ENCODE results near the gene DMBX1.

Gene DMBX1

GRCh38 chr1:46508757-46509156, 19.1 kb downstream of the DMBX1 start:
- DNase-seq = no peak

DNA sequence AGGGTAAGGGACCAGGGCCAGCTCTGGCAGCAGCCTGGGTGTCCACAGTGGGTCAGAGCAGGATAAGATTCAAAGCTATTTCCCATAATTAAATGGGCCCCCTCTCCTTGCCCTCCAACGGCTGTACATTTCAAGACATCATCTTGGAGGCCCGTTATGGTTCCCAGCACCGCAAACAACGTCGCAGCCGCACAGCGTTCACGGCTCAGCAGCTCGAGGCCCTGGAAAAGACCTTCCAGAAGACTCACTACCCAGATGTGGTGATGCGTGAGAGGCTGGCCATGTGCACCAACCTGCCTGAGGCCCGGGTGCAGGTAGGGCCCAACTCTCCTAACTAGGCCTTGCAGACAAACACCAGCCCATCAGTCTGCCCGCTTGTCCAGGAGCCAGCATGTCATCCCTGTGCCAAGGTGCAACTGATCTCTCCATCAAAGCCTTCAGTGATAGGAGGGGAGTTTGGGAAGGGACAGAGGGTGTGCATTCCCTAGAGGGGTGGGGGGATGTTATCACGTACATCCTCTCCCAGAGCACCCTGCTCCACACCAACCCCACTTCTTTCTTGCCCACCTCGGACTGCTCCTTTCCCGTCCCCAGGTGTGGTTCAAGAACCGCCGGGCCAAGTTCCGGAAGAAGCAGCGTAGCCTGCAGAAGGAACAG, 20.8 kb downstream of the DMBX1 start:
- DNase-seq = no peak

- DNase-seq = no peak
These were observed 21.3 kb downstream of the DMBX1 start for GRCh38 chr1:46510998-46511365.

GRCh38 chr1:46512135-46512791, 22.6 kb downstream of the DMBX1 start:
- no peak for DNase-seq

- no peak for DNase-seq
These were observed 23.2 kb downstream of the DMBX1 start for GRCh38 chr1:46512792-46513190.

DNA sequence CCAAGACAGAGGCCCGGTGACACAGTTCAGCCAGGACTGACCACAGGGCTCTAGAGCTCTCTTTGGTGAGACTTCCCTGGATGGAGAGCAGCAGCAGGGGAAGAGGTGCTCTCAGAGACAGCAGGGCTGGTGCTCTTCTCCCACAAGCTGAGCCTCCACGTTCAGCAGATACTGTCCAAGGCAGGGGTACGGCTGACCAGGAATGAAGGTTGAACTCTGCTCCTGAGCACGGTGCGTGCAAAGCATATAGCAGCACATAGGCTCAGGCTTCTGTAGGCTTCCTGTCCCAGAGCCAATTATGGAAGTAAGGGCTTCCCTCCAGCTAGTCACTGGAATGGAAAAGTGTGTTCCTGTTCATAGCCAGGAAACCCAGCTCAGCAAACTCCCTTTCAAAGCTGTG, 23.9 kb downstream of the DMBX1 start:
- no peak for DNase-seq

DNA sequence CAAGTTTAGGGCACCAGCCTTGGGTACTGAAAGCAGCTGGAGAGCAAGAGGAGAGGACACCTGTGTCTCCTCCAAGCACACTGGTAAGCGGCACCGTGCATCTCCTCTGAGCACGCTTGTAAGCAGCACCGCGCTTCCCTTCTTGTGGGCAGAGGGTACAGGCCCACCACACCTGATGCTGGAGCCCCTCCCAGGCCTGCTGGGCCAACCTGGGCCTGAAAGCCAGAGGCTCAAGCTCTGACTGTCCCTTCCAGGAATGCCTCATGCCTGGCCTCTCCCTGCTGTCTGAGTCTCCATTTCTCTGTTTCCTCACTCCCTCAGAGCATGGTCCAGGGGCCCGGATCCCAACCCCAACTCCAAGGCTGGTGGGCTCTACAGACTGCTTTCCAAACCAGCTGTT, 25.9 kb downstream of the DMBX1 start:
- DNase-seq = no peak

GRCh38 chr1:46516200-46516950, 26.7 kb downstream of the DMBX1 start:
- no peak for DNase-seq

- no peak for DNase-seq
These were observed 27.5 kb downstream of the DMBX1 start for GRCh38 chr1:46517010-46517600.

GRCh38 chr1:46517932-46518498, 28.4 kb downstream of the DMBX1 start:
- DNase-seq = no peak

DNA sequence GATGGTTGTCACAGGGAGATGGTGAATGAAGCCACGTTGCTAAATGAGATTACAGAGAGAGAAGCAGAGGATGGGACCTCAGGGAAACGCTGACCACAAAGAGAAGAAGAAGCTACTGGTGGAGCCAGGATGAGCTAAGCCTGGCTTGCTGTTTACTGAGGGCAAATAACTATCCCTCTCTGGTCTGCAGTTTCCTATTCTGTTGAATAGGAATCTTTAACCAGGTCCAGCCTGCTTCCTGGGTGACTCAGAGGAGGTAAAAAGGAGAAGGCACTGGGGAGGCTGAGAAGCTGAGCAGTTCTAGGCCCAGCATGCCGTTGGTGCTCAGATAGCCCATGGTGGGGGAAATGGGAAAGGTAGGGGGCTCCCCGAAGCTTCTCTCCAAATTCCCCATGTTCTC, 29.6 kb downstream of the DMBX1 start:
- DNase-seq = no peak

DNA sequence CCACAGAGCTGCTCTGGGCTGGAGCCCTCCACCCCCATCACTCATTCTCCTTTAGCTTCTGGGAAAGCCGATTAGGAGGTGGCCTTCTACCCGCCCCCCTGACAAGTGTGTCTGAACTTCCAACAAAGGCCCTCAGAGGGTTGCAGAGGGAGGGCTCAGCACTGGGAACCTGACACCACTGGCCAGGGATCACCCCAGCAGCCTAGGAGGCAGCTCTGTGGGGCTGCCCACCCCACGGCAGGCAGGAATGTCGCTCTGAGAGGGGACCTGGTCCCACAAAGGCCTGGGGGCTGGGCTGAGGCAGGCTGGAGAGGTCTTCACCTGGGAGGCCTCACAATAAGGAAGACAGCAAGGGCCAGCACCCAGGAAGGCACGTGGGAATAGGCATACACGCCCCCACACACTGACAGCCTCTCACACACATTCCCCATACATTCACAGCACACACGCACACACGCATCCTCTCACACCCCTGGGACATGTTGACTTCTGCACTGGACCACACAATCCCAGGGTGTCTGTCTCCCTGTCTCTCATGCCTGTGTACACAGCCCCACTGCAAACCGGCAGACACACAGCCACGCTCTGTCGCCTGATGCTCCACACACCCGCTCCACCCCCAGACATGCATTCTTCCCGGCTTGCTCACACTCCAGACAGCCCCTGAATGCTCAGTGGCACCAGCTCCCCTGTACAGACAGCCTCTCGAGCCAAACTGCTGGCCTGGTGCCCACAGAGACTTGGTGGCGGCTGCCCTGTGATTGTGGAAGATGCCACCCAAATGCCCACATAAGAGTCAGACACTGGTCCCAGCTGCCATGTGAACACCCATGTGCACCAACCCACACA, 30.7 kb downstream of the DMBX1 start:
- DNase-seq = no peak

DNA sequence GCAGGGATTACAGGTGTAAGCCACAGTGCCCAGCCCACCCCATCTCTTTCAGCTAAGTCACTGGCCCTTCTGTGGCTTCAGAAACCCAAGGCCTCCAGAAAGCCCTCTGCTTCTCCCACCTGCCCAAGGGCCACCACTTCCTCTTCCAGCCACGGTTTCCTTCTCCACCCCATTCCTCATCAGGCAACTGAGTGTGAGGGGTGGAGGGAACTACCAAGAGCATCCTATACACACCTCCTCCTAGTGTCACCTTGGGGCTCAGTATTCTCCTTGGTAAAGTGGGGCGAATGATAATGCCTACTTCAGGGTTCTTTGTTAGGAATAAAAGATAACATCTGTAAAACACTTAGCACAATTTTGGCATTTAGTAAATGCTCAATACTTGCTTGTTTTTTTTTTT, 31.8 kb downstream of the DMBX1 start:
- DNase-seq = no peak

DNA sequence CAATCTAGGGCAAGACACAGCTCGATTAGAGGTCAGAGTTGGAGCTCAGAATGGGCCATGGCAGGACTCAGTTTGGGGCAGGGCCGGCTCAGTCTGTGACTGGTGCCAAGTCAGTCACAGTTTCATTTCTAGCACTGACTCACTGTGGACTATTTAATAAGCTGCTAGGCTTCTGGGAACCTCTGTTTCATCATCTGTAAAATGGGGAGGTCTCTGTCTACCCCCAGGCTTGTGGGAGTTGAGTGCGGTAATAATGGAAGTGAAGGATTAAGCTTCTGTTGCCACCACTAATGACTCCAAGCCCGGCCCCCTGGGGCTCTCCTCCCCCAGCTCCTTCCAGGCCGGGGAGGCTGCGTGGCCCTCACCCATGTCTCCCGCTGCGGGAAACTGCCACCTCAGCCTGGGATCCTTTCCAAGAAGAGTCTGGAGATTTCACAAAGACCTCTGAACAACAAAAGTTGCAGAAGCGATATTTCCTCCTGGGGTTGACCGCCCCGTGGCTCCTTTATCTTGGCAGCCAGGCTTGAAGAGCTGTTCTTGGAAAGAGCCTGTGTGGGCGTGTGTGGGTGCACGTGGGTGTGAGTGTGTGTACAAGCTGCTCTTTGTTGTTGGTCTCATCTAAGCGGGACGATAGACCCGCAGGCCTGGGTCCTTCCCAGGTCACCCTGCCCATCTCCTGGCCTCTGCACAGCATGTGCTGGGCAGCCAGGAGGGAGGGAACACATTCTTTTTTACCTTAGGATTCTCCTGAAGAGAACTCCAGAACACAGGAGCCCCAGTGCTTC, 32.7 kb downstream of the DMBX1 start:
- peak; percentile 50 to 59 for DNase-seq

DNA sequence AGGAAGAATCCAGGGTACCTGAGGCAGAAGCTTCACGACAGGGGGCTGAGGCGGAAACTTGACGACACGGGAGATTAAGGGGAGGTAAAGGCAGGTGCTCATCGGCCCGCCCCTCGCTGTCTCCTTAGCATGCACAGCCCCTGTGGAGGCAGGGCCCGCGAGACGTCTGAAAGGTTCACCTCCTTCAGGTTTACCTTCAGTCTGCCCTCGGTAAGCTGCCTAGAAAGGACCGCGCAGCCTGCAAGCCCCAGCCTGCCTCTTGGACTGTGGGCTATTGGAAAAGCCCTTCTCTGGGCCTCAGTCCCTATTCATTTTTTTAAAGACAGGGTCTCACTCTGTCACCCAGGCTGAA, 33.3 kb downstream of the DMBX1 start:
- DNase-seq = no peak

- no peak for DNase-seq
These were observed 34.1 kb downstream of the DMBX1 start for GRCh38 chr1:46523496-46524353.

- DNase-seq = no peak
These were observed 35.2 kb downstream of the DMBX1 start for GRCh38 chr1:46524843-46525242.

DNA sequence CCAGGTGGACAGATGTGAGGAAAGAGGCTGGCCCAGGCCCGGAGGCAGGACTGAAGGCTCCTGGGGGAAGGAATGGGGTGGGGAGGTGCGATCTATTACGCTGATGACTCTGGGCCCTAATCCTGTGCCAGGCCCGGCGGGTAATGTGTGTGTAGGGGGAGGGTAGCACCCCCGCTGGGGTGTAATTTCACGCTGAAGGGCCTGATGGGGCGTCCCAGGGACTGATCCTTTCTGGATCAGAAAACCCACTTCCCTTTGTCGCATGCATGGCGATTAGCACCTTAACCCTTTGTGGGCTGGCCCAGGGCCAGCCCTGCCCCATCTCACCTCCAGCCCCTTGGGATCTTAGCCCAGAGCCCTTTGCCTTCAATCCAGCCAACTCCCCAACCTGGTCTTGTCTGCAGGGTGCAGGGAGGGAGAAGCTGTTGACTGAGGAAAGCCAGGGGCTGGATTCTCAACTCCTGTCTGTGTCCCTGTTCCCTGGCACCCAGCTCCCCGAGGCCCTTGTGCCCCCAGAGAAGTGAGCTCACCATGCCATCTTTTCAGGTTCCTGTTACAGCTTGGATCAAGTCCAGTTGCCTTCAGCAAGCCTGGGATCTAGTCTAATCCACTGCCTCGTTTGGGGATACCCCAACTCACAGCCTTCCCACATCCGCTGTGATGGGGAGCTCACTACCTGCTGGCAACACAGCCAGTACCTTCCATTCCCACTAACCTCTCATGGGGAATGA, 35.8 kb downstream of the DMBX1 start:
- no peak for DNase-seq

DNA sequence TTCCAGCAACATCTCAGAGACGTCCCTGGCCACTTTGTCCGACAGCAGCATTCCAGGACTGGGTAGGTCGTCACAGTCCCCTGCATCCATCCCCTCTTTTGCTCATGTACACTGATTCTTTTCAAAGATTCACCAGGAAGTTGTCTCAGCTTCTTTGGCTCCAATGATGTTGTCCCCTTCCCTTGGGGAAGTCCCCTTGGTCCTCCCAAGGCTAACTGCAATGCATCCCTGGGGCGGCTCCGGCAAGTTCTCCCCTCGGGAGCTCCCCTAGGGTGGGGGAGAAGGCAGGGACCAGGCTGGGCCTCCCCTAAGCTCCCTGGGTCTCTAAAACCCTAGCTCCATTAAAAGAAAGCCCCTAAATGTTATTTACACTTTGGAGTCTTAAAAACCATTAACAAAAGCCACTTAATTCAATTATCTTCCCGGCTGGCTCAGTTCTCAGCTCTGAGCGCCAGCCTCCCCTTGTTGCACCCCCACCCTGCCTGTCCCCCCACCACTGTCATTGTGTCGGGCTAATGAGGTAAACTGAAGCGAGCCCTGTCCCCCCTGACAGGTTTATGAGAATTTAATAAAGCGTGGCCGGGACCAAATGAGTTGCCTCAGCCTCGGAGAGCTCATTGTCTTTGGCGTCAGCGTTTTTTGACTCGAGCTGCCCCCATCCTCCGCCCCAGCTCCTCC, 36.5 kb downstream of the DMBX1 start:
- DNase-seq = no peak
